HepG2 (cell line): ENCODE results near the gene STAMBPL1. TPM values are rescaled to one million over a fixed set of nuclear protein-coding genes. Genes with fewer than 3 reads are reported as not detected.

Experiments used
- ATAC-seq: fragments of 200-7000 bp; cut with Tn5 transposase; 3 replicates; pipeline ENCODE4 v1.9.1; 2020; ENCODE audit warnings: mild to moderate bottlenecking, moderate library complexity
- BruUV-seq: library from RNA; stranded (reverse); fragments of 400-500 nt; replicated peaks from 2 replicates; lab custom pipeline; 2021; lab: Mats Ljungman, UMichigan
- CTCF ChIA-PET: fragments of 300-600 bp; formaldehyde crosslinking; extraction: SDS; loops from one replicate; lab custom pipeline; 2021; ENCODE audit warnings: low total read pairs, inconsistent platforms, low intra/inter-chr PET ratio; lab: Yijun Ruan, JAX
- POLR2A ChIA-PET: fragments of 350-600 bp; sonication (Branson Sonifier 250); formaldehyde crosslinking; loops from one replicate; lab custom pipeline; 2020; ENCODE audit warnings: antibody characterized with exemption, inconsistent platforms; lab: Yijun Ruan, JAX
- DNase-seq: peaks from one replicate; pipeline ENCODE4 v3.0.0-alpha.2; 2015; ENCODE audit warnings: low spot score
- FAIRE-seq: peaks from 3 replicates; lab custom pipeline; 2011; peaks lifted over from hg19 to GRCh38; lab: Jason Lieb, UNC
- H2AFZ ChIP-seq: one replicate; pipeline ENCODE4 v1.6.1; 2011; ENCODE audit warnings: low read length, inconsistent platforms
- H3K27ac ChIP-seq: fragments of 300-600 bp; 3 replicates; pipeline ENCODE4 v1.8.0; 2011; ENCODE audit warnings: mixed run types, mild to moderate bottlenecking, mixed read lengths, low read length, inconsistent platforms; ENCODE audit not compliant: insufficient read depth; ENCODE audit errors: extremely low read length
- H3K27me3 ChIP-seq, 2 experiments: fragments of 200-600 bp in 1 of 2; 2 replicates in 1 of 2; 3 replicates in 1 of 2; pipeline versions ENCODE4 v1.6.0 to v1.8.0; 2011; ENCODE audit warnings: low read length in 2 of 2, mild to moderate bottlenecking in 2 of 2, moderate library complexity in 2 of 2, inconsistent platforms in 1 of 2; ENCODE audit not compliant: insufficient read depth in 2 of 2, control insufficient read depth in 1 of 2
- H3K36me3 ChIP-seq, 2 experiments: fragments of 200-600 bp in 1 of 2; replicated peaks in 1 of 2; 2 replicates in 1 of 2; 3 replicates in 1 of 2; pipeline versions ENCODE4 v1.5.1 to v1.8.0; 2011; ENCODE audit warnings: low read length in 2 of 2, inconsistent platforms in 1 of 2; ENCODE audit not compliant: insufficient read depth in 2 of 2, control insufficient read depth in 1 of 2
- H3K4me1 ChIP-seq: 2 replicates; pipeline ENCODE4 v1.5.1; 2012; ENCODE audit warnings: low read length, inconsistent platforms; ENCODE audit not compliant: insufficient read depth
- H3K4me2 ChIP-seq: 2 replicates; pipeline ENCODE4 v1.6.0; 2011; ENCODE audit warnings: low read depth, low read length, inconsistent platforms
- H3K4me3 ChIP-seq, 3 experiments: fragments of 200-600 bp in 1 of 3; sonication (generic), shearing (Covaris generic) in 1 of 3; replicated peaks in 1 of 3; 2 replicates each; pipeline ENCODE4 v1.5.1; 2011 to 2016; ENCODE audit warnings: low read length in 3 of 3, inconsistent platforms in 2 of 3, low read depth in 2 of 3, mild to moderate bottlenecking in 2 of 3, control low read depth in 1 of 3, mixed read lengths in 1 of 3; ENCODE audit not compliant: insufficient read depth in 1 of 3
- H3K79me2 ChIP-seq: one replicate; pipeline ENCODE4 v1.6.1; 2011; ENCODE audit warnings: low read length, inconsistent platforms; ENCODE audit not compliant: insufficient read depth
- H3K9ac ChIP-seq: 2 replicates; pipeline ENCODE4 v1.6.0; 2011; ENCODE audit warnings: mild to moderate bottlenecking, low read depth, low read length, inconsistent platforms; ENCODE audit not compliant: insufficient read depth
- H3K9me3 ChIP-seq: 2 replicates; pipeline ENCODE4 v1.5.1; 2012; ENCODE audit warnings: mild to moderate bottlenecking, low read length
- H4K20me1 ChIP-seq: 2 replicates; pipeline ENCODE4 v1.6.0; 2011; ENCODE audit warnings: inconsistent platforms, mild to moderate bottlenecking, low read length, moderate library complexity; ENCODE audit not compliant: insufficient read depth
- NFIB ChIP-seq: sonication (generic); formaldehyde crosslinking; IDR thresholded peaks from 2 replicates; pipeline ENCODE4 v1.9.0; 2021; ENCODE audit warnings: missing genetic modification reagents, mild to moderate bottlenecking, borderline replicate concordance
- NRL ChIP-seq: sonication (generic); formaldehyde crosslinking; IDR thresholded peaks from 2 replicates; pipeline ENCODE4 v1.5.0; 2020; ENCODE audit warnings: missing genetic modification reagents, mild to moderate bottlenecking, moderate library complexity, borderline replicate concordance
- PRDM10 ChIP-seq: sonication (generic); formaldehyde crosslinking; IDR thresholded peaks from 2 replicates; pipeline ENCODE4 v1.4.0; 2020; ENCODE audit warnings: low read depth, missing genetic modification reagents
- RBM39 ChIP-seq: fragments of 200-400 bp; formaldehyde crosslinking; IDR thresholded peaks from one replicate; pipeline ENCODE4 v1.6.1; 2018; ENCODE audit warnings: antibody characterized with exemption, mild to moderate bottlenecking, low read depth, low read length; ENCODE audit not compliant: poor library complexity, severe bottlenecking
- SETDB1 ChIP-seq: sonication (generic); formaldehyde crosslinking; IDR thresholded peaks from 2 replicates; pipeline ENCODE4 v1.5.1; 2020; ENCODE audit warnings: missing genetic modification reagents, mild to moderate bottlenecking, borderline replicate concordance
- TIGD3 ChIP-seq: sonication (generic); formaldehyde crosslinking; IDR thresholded peaks from 2 replicates; pipeline ENCODE4 v1.5.1; 2020; ENCODE audit warnings: mild to moderate bottlenecking, missing genetic modification reagents, borderline replicate concordance
- ZFP90 ChIP-seq: sonication (generic); formaldehyde crosslinking; IDR thresholded peaks from 2 replicates; pipeline ENCODE4 v1.8.0; 2022; ENCODE audit warnings: missing genetic modification reagents, mild to moderate bottlenecking, inconsistent platforms, borderline replicate concordance
- ZMYM3 ChIP-seq: sonication (generic); formaldehyde crosslinking; IDR thresholded peaks from 2 replicates; pipeline ENCODE4 v1.5.1; 2020; ENCODE audit warnings: mild to moderate bottlenecking, missing genetic modification reagents
- ZNF343 ChIP-seq: sonication (generic); formaldehyde crosslinking; IDR thresholded peaks from 2 replicates; pipeline ENCODE4 v1.4.0; 2020; ENCODE audit warnings: mild to moderate bottlenecking, missing genetic modification reagents
- ZUFSP ChIP-seq: sonication (generic); formaldehyde crosslinking; IDR thresholded peaks from 2 replicates; pipeline ENCODE4 v1.9.0; 2021; ENCODE audit warnings: missing genetic modification reagents, mild to moderate bottlenecking, borderline replicate concordance
- WGBS: methylation state at CpG from one replicate; pipeline ENCODE4 v1.1.6; 2017; ENCODE audit warnings: low lambda C conversion rate; 5-methylcytosine and 5-hydroxymethylcytosine counted together
- in situ Hi-C: cut with HindIII; loops from 2 replicates; pipeline ENCODE4 v1.10.0; 2017; ENCODE audit warnings: low pct_unique_long_range_greater_than_20kb; ENCODE audit not compliant: extremely low pct_ligation_motif_present
- intact Hi-C: fragments of 100-400 bp; cut with micrococcal nuclease; formaldehyde crosslinking; loops from one replicate; pipeline ENCODE4 v1.10.0; 2022; ENCODE audit not compliant: unreplicated experiment
- polyA plus RNA-seq, 8 experiments: library from polyadenylated mRNA; depleted of rRNA in 3 of 8; stranded (reverse) in 7 of 8; unstranded in 1 of 8; fragments of >200 nt; fragmentation: Illumina TruSeq in 4 of 8; extraction: Trizol in 4 of 8; gene quantifications; 2 replicates each; pipeline versions ENCODE4 v1.2.1 to v1.2.3, GENCODE V29; 2011 to 2016; ENCODE audit warnings: low read depth in 4 of 8, missing spikeins in 1 of 8, mixed read lengths in 1 of 8; ENCODE audit not compliant: insufficient read depth in 1 of 8
- total RNA-seq, 5 experiments: library from RNA; depleted of rRNA; stranded (reverse); fragments of >200 nt; fragmentation: Illumina TruSeq; extraction: Trizol; gene quantifications; 2 replicates each; pipeline ENCODE4 v1.2.3, GENCODE V29; 2016; ENCODE audit warnings: low read depth in 1 of 5

STAMBPL1 gene
- total and polyA plus RNA-seq, 2 of the 13 experiments (the other 11 are each of a cell fraction or from before 2014, with no cell fraction given): 1.4 to 1.5 TPM

- POLR2A ChIA-PET: no interaction called here
- intact Hi-C loops: loop anchor here (5.0 kb wide), 1 partner anchor 91 kb away; no protein-coding TSS in a partner anchor
- WGBS: 89% methylated on average over 3 of the region's 3 CpGs
These were observed 56.6 kb downstream of the STAMBPL1 start for GRCh38 chr10:88936656-88937055.

More at GRCh38 chr10:88936656-88937055, 56.6 kb downstream of the STAMBPL1 start:
- no peak overlapping the region for H3K9ac ChIP-seq
- in situ Hi-C loops: loop anchor here (5.0 to 10.0 kb wide), 2 partner anchors 99 to 268 kb away; partner anchors contain the start of gene CH25H
- ATAC-seq (no peak), FAIRE-seq (no peak), DNase-seq (no peak)
- TF ChIP-seq PRDM10 (CRISPR knock-in tag) (no peak), TIGD3 (CRISPR knock-in tag) (no peak), ZUFSP (CRISPR knock-in tag) (no peak), SETDB1 (no peak), ZFP90 (CRISPR knock-in tag) (no peak), ZNF343 (CRISPR knock-in tag) (no peak), NFIB (no peak), ZMYM3 (CRISPR knock-in tag) (no peak), NRL (no peak), RBM39 (no peak)
- TF ChIP-seq, all 625 proteins: peak for 0
- Histone ChIP-seq H3K36me3 (peaks cover 0 to 8% of the 10 kb centered on the region in 2 experiments; a peak in 2 of 5 replicates), H4K20me1 (no peaks in the 10 kb centered on the region), H3K27ac (no peak overlapping the region), H3K27me3 (no peaks in the 10 kb centered on the region), H3K4me3 (no peak overlapping the region), H3K4me2 (no peak overlapping the region), H3K9me3 (no peaks in the 10 kb centered on the region), H2AFZ (no peak overlapping the region), H3K79me2 (no peaks in the 10 kb centered on the region), H3K4me1 (peaks cover 8% of the 10 kb centered on the region)
- BruUV-seq: no TSS peak
- CTCF ChIA-PET: interaction anchor here (6.4 kb wide), 1 partner anchor 101 kb away, joined by 45 read pairs; no protein-coding TSS in a partner anchor
